ENCODE data around the gene TMEM245.

DNA sequence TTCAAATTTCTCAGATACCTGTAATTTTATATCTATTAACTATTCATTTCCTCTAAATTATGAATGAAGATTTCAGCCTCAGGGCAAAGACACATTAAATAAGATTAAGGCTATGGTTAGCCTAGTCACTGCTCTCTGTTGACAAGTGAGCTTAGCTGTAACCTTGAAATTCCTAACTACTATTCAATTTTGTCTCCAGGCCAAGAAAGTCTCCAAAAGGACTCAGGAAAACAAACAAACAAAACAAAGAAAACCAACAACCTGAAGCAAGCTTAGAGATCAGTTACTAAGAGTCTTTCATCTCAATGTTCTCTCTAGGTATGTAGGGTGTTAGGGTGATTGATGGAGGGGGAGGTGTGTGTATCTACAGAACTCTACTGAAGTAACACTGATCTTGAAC lies 96.9 kb downstream of the TMEM245 start:
- no peak for TF ChIP-seq EZH2 (IDR thresholded peaks at IDR 0.05; ENCODE audit: insufficient read depth, low read length)
- TF ChIP-seq, protein P1, sequence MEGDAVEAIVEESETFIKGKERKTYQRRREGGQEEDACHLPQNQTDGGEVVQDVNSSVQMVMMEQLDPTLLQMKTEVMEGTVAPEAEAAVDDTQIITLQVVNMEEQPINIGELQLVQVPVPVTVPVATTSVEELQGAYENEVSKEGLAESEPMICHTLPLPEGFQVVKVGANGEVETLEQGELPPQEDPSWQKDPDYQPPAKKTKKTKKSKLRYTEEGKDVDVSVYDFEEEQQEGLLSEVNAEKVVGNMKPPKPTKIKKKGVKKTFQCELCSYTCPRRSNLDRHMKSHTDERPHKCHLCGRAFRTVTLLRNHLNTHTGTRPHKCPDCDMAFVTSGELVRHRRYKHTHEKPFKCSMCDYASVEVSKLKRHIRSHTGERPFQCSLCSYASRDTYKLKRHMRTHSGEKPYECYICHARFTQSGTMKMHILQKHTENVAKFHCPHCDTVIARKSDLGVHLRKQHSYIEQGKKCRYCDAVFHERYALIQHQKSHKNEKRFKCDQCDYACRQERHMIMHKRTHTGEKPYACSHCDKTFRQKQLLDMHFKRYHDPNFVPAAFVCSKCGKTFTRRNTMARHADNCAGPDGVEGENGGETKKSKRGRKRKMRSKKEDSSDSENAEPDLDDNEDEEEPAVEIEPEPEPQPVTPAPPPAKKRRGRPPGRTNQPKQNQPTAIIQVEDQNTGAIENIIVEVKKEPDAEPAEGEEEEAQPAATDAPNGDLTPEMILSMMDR (IDR thresholded peaks at IDR 0.05; ENCODE audit: insufficient read depth, low read depth, low read length) = no peak
